ACC112 (cell line): ENCODE data around the gene ARAF.

Experiments
- H2AFZ ChIP-seq: fragments of 200-600 bp; sonication (generic); one replicate; pipeline ENCODE4 v1.6.0; 2017; ENCODE audit warnings: antibody characterized with exemption, low read length; ENCODE audit not compliant: unreplicated experiment
- H3K27ac ChIP-seq: fragments of 200-600 bp; sonication (generic); 2 replicates; pipeline ENCODE4 v1.5.1; 2014; ENCODE audit warnings: low read depth, mild to moderate bottlenecking, antibody characterized with exemption, low read length, moderate library complexity
- H3K27me3 ChIP-seq: fragments of 200-600 bp; sonication (generic); 2 replicates; pipeline ENCODE4 v1.6.1; 2014; ENCODE audit warnings: mild to moderate bottlenecking, antibody characterized with exemption, low read length, moderate library complexity, mixed read lengths; ENCODE audit not compliant: insufficient read depth
- H3K36me3 ChIP-seq: fragments of 200-600 bp; sonication (generic); 2 replicates; pipeline ENCODE4 v1.6.1; 2016; ENCODE audit warnings: mild to moderate bottlenecking, antibody characterized with exemption, low read length, moderate library complexity, mixed read lengths; ENCODE audit not compliant: insufficient read depth
- H3K4me1 ChIP-seq: fragments of 200-600 bp; sonication (generic); one replicate; pipeline ENCODE4 v1.6.1; 2016; ENCODE audit warnings: low read length, mixed read lengths; ENCODE audit not compliant: insufficient read depth, unreplicated experiment, control insufficient read depth
- H3K4me3 ChIP-seq: fragments of 200-600 bp; sonication (generic); 2 replicates; pipeline ENCODE4 v1.5.1; 2014; ENCODE audit warnings: mild to moderate bottlenecking, low read depth, low read length
- H3K79me2 ChIP-seq: fragments of 200-600 bp; sonication (generic); one replicate; pipeline ENCODE4 v1.6.0; 2016; ENCODE audit warnings: low read length; ENCODE audit not compliant: control insufficient read depth, unreplicated experiment, insufficient read depth

Gene ARAF

GRCh38 chrX:47539860-47540259 lies 21.1 kb upstream of the ARAF start:
- Histone ChIP-seq H3K36me3 (no peaks in the 10 kb centered on the region), H2AFZ (no peak overlapping the region), H3K27ac (no peak overlapping the region), H3K27me3 (no peaks in the 10 kb centered on the region), H3K4me3 (no peak overlapping the region), H3K79me2 (no peaks in the 10 kb centered on the region), H3K4me1 (peaks cover 4% of the 10 kb centered on the region)

GRCh38 chrX:47540754-47541538 lies 20.1 kb upstream of the ARAF start:
- Histone ChIP-seq H3K79me2 (no peaks in the 10 kb centered on the region), H3K36me3 (no peaks in the 10 kb centered on the region), H3K27me3 (no peaks in the 10 kb centered on the region), H2AFZ (peak overlapping the region; percentile 80), H3K4me3 (no peak overlapping the region), H3K4me1 (peaks cover 4% of the 10 kb centered on the region), H3K27ac (peak overlapping the region; percentile 53)

GRCh38 chrX:47543496-47543895 lies 17.5 kb upstream of the ARAF start:
- Histone ChIP-seq H3K4me1 (peaks cover 4% of the 10 kb centered on the region), H3K27me3 (no peaks in the 10 kb centered on the region), H3K4me3 (no peak overlapping the region), H3K27ac (no peak overlapping the region), H3K36me3 (no peaks in the 10 kb centered on the region), H3K79me2 (no peaks in the 10 kb centered on the region), H2AFZ (no peak overlapping the region)

GRCh38 chrX:47556045-47556623 lies 4.9 kb upstream of the ARAF start:
- Histone ChIP-seq H3K36me3 (no peaks in the 10 kb centered on the region), H3K4me1 (peaks cover 3% of the 10 kb centered on the region), H3K27me3 (no peaks in the 10 kb centered on the region), H3K79me2 (peaks cover 3% of the 10 kb centered on the region), H3K27ac (no peak overlapping the region), H2AFZ (peak overlapping the region; percentile 69), H3K4me3 (peak overlapping the region; percentile 78)

- peaks cover 4% of the 10 kb centered on the region; the same call in 1 of the 2 replicates for H3K36me3 ChIP-seq
- no peak overlapping the region for H3K4me3 ChIP-seq
- H3K79me2 ChIP-seq = peaks cover 14% of the 10 kb centered on the region
- H3K4me1 ChIP-seq = peaks cover 12% of the 10 kb centered on the region
- no peaks in the 10 kb centered on the region for H3K27me3 ChIP-seq
- no peak overlapping the region for H2AFZ ChIP-seq
- no peak overlapping the region for H3K27ac ChIP-seq
Observed at GRCh38 chrX:47558436-47558835, 2.6 kb upstream of the ARAF start.

- H3K27ac ChIP-seq = peak overlapping the region; percentile 73
Observed at GRCh38 chrX:47560179-47560933, 649 bp upstream of the ARAF start.

GRCh38 chrX:47561659-47562151 lies 700 bp downstream of the ARAF start:
- H3K27me3 ChIP-seq = no peaks in the 10 kb centered on the region
- peak overlapping the region; percentile 90; the same call in 1 of the 2 replicates for H3K27ac ChIP-seq
- H2AFZ ChIP-seq = peak overlapping the region; percentile 50
- H3K4me3 ChIP-seq = peak overlapping the region; percentile 95
- H3K4me1 ChIP-seq = peaks cover 24% of the 10 kb centered on the region
- peaks cover 23% of the 10 kb centered on the region for H3K79me2 ChIP-seq
- H3K36me3 ChIP-seq = peaks cover 12% of the 10 kb centered on the region; the same call in 1 of the 2 replicates

More at GRCh38 chrX:47560179-47560933, 649 bp upstream of the ARAF start:
- H3K4me1 ChIP-seq = peaks cover 27% of the 10 kb centered on the region
- no peaks in the 10 kb centered on the region for H3K27me3 ChIP-seq
- H3K36me3 ChIP-seq = peaks cover 12% of the 10 kb centered on the region; the same call in 1 of the 2 replicates
- peaks cover 23% of the 10 kb centered on the region for H3K79me2 ChIP-seq
- peak overlapping the region; percentile 85 for H2AFZ ChIP-seq
- peak overlapping the region; percentile 95 for H3K4me3 ChIP-seq

- Histone ChIP-seq H3K27me3 (no peaks in the 10 kb centered on the region), H3K27ac (peak overlapping the region; percentile 84), H3K79me2 (peaks cover 23% of the 10 kb centered on the region), H2AFZ (no peak overlapping the region), H3K36me3 (peaks cover 12% of the 10 kb centered on the region; the same call in 1 of the 2 replicates), H3K4me1 (peaks cover 24% of the 10 kb centered on the region), H3K4me3 (no peak overlapping the region)
Observed at GRCh38 chrX:47562615-47563243, 1.7 kb downstream of the ARAF start.

GRCh38 chrX:47563801-47564315 lies 2.9 kb downstream of the ARAF start:
- Histone ChIP-seq H2AFZ (no peak overlapping the region), H3K27ac (peak overlapping the region; percentile 84), H3K36me3 (peaks cover 12% of the 10 kb centered on the region; the same call in 1 of the 2 replicates), H3K4me1 (peaks cover 24% of the 10 kb centered on the region), H3K27me3 (no peaks in the 10 kb centered on the region), H3K4me3 (peak overlapping the region; percentile 45; the same call in 1 of the 2 replicates), H3K79me2 (peaks cover 23% of the 10 kb centered on the region)
